Thoracic aorta (tissue), 2 donors: ENCODE measurements around the gene ZNF280A. TPM values are rescaled to one million over a fixed set of nuclear protein-coding genes. Genes with fewer than 3 reads are reported as not detected.

Source experiments
- ATAC-seq: fragments of 150-250 bp; one replicate; pipeline ENCODE4 v1.8.0; 2017; ENCODE audit warnings: low read depth; ENCODE audit not compliant: insufficient number of reproducible peaks, low FRiP score
- DNase-seq: peaks from one replicate; pipeline ENCODE4 v3.0.0-alpha.2; 2020; ENCODE audit warnings: low spot score
- H3K27ac ChIP-seq, 2 donors: fragments of 200-600 bp; sonication (generic); 1 replicate in 1 of 2; 2 replicates in 1 of 2; pipeline ENCODE4 v1.5.1; 2016; ENCODE audit warnings: mild to moderate bottlenecking in 2 of 2, moderate library complexity in 2 of 2
- H3K27me3 ChIP-seq: fragments of 200-600 bp; sonication (generic); replicated peaks from 2 replicates; pipeline ENCODE4 v1.6.0; 2016; ENCODE audit warnings: mild to moderate bottlenecking; ENCODE audit not compliant: insufficient read depth
- H3K36me3 ChIP-seq: fragments of 200-600 bp; sonication (generic); one replicate; pipeline ENCODE4 v1.5.1; 2016
- H3K4me1 ChIP-seq, 2 donors: fragments of 200-600 bp; sonication (generic); 1 replicate in 1 of 2; 2 replicates in 1 of 2; pipeline versions ENCODE4 v1.5.1 to v1.6.0; 2016; ENCODE audit warnings: low read depth in 2 of 2, mild to moderate bottlenecking in 1 of 2; ENCODE audit not compliant: control insufficient read depth in 1 of 2
- H3K4me3 ChIP-seq: fragments of 200-600 bp; sonication (generic); 2 replicates; pipeline ENCODE4 v1.5.1; 2016; ENCODE audit warnings: mild to moderate bottlenecking
- H3K9me3 ChIP-seq: fragments of 200-600 bp; sonication (generic); 2 replicates; pipeline ENCODE4 v1.5.1; 2016
- total RNA-seq, 2 donors: library from RNA; depleted of rRNA; stranded (reverse); fragments of >200 nt; gene quantifications; one replicate each; pipeline versions ENCODE4 v1.1.0 to v1.2.3, GENCODE V29; 2016
- TF ChIP-seq, protein P1 (sequence below): fragments of 200-600 bp; sonication (generic); IDR thresholded peaks from one replicate; pipeline ENCODE4 v1.5.1; 2019; ENCODE audit warnings: antibody characterized with exemption

ZNF280A gene
- total RNA-seq, 2 donors from 2014 or later = not detected

DNA sequence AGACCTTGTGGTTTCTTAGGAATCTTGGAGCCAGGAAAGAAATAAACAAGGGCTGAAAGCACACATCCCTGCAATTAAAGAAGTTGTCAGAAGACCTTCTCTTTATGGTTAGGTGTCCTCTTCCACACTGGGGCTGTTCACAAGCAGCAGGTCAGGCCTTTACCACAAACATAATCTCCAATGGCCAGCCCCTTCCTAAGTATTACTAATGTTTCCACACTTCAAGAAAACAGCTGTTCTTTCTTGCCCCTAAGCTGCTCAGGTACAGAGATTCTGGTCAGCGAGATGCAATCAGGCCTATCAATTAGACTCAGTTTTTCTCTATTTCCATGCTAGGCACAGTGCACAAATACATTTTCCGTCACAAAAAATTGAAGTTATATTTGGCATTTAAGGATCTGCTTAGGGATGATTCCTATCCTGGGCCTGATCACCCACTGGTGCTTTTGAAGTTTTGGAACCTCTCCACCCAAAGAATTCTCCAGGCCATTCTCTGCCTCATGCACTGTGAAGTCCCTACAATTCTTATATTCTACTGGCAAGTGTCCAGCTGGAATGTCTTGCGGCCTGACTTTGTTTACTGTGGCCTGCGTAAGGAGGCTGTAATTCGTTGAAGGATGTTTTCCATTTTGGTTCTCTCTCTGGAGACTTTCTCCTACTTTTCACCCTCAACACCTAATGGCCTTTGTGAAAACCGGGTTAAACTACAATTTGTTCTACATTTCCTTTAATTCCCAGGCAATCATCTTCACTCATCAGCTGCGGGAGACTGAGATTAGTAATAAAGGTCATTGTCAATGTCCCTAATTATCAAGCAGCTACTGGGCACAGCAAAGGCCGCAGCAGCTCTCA lies 33.9 kb upstream of the ZNF280A start:
- TF ChIP-seq, protein P1, sequence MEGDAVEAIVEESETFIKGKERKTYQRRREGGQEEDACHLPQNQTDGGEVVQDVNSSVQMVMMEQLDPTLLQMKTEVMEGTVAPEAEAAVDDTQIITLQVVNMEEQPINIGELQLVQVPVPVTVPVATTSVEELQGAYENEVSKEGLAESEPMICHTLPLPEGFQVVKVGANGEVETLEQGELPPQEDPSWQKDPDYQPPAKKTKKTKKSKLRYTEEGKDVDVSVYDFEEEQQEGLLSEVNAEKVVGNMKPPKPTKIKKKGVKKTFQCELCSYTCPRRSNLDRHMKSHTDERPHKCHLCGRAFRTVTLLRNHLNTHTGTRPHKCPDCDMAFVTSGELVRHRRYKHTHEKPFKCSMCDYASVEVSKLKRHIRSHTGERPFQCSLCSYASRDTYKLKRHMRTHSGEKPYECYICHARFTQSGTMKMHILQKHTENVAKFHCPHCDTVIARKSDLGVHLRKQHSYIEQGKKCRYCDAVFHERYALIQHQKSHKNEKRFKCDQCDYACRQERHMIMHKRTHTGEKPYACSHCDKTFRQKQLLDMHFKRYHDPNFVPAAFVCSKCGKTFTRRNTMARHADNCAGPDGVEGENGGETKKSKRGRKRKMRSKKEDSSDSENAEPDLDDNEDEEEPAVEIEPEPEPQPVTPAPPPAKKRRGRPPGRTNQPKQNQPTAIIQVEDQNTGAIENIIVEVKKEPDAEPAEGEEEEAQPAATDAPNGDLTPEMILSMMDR = no peak
- no peaks in the 10 kb centered on the region for H3K27me3 ChIP-seq
- no peaks in the 10 kb centered on the region for H3K9me3 ChIP-seq
- no peaks in the 10 kb centered on the region for H3K36me3 ChIP-seq
- H3K4me3 ChIP-seq = no peak overlapping the region
- H3K27ac ChIP-seq = no peak overlapping the region
- DNase-seq (no peak), ATAC-seq (no peak)
- no peaks in the 10 kb centered on the region for H3K4me1 ChIP-seq

DNA sequence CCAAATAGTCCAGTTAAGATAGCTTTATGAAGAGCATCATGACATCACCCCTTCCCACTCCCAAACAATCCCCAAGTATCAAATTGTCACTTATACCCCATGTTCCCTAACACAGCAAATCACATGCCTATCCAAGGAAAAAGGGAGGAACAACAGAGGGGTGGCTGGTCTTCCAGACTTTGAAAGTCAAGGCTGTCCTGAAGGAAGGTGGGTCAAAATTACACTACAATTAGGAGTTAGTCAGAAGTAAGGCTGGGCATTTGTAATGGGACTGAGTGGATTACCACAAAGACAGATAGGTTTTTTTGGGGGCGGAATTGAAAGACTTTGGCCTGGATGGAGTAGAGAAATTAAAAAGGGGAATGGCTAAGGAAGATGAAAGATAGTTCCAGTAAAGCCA lies 33.1 kb upstream of the ZNF280A start:
- no peak for ATAC-seq
- DNase-seq = no peak
- H3K9me3 ChIP-seq = no peaks in the 10 kb centered on the region
- no peaks in the 10 kb centered on the region for H3K27me3 ChIP-seq
- TF ChIP-seq, protein P1 = no peak
- no peak overlapping the region for H3K27ac ChIP-seq
- no peaks in the 10 kb centered on the region for H3K36me3 ChIP-seq
- no peaks in the 10 kb centered on the region for H3K4me1 ChIP-seq
- H3K4me3 ChIP-seq = no peak overlapping the region

DNA sequence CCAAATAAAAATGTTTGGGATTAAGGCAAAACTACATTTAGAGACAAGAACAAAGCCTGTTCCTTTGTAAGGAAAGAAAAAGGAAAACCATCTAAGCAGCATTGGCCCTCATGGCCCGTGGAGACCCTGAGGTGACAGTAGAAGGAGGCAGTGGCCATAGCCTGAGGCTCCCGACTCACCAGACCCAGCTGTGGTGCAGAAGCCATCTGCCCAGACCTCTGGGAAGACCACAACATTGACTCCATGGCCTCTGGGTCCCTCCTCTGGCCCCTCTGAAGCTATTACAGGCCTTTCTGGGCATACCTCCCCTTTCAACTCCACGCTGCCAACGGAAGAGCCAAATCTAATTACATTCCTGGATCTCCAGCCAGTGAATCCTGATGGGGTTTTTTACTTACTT lies 32.6 kb upstream of the ZNF280A start:
- TF ChIP-seq, protein P1 = no peak
- no peak overlapping the region for H3K27ac ChIP-seq
- ATAC-seq = no peak

DNA sequence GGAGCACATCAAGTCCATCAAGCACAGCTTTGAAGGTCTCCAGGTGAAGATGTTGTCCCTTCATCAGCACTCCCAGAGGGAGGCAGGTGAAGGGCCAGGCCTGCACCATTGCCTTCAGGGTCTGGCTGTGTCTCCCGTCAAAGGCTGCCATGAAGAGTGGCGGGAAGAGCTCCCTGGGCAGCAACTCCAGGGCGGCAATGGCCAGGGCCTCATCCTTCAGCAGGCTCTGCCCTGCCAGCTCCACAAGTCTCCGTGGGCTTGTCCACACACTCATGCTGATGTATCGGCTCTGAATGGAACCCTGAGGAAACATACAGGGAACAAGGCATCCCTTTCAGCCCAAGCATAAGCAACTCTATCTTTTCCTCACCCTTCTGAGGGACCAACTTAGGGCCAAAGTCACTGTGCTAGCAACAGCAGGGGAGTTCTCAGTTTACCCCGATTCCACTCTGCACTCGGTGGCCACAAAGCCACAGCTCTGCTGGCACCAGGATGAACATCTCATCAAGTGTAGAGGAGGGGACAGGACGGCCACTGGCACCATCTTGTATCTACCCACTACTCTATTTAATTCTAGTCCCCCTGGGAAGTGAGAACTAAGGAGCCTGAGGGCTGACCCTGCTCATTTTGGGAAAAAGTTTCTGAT lies 30.8 kb upstream of the ZNF280A start:
- Histone ChIP-seq H3K36me3 (no peaks in the 10 kb centered on the region), H3K27me3 (no peaks in the 10 kb centered on the region), H3K9me3 (no peaks in the 10 kb centered on the region), H3K4me1 (no peaks in the 10 kb centered on the region), H3K4me3 (no peak overlapping the region), H3K27ac (no peak overlapping the region)
- DNase-seq = no peak
- no peak for ATAC-seq
- TF ChIP-seq, protein P1 = no peak

More for the DNA sequence above, 32.6 kb upstream of the ZNF280A start:
- no peak for DNase-seq
- H3K4me1 ChIP-seq = no peaks in the 10 kb centered on the region
- no peaks in the 10 kb centered on the region for H3K27me3 ChIP-seq
- no peak overlapping the region for H3K4me3 ChIP-seq
- H3K9me3 ChIP-seq = no peaks in the 10 kb centered on the region
- no peaks in the 10 kb centered on the region for H3K36me3 ChIP-seq

DNA sequence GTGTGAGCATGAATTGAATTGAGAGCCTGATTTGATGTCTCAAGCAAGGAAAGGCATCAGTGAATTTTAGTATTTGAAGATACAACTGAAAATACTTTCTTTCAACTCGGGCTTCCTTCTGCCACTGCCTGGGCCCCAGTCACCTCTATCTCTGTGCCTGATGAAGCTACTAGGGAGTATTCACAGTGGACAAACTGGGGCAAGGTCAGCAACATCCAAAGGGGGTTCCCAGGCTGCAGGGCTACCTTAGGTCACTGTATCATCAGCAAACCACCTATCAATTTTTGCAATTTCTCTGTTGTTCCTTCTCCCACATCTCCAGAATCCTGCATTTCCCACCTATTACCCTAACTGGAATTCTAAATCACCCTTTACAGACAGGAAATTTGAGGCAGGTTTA lies 28.8 kb upstream of the ZNF280A start:
- Histone ChIP-seq H3K36me3 (no peaks in the 10 kb centered on the region), H3K9me3 (no peaks in the 10 kb centered on the region), H3K27ac (no peak overlapping the region), H3K4me3 (no peak overlapping the region), H3K27me3 (no peaks in the 10 kb centered on the region), H3K4me1 (no peaks in the 10 kb centered on the region)
- TF ChIP-seq, protein P1 = no peak
- DNase-seq (no peak), ATAC-seq (no peak)
